GM21381 (cell line): ENCODE measurements around the gene NRSN2.
A peak's percentile ranks its signal among the peaks of the same experiment; 100 is the strongest.
"Not testable (repeated sequence)": the region's sequence is repeated elsewhere in the genome, so short reads cannot be mapped to it uniquely, and the experiment has no call there.

Source experiments
- ATAC-seq: cut with Tn5 transposase; IDR thresholded peaks from one replicate; pipeline ENCODE4 v1.9.1; 2021; ENCODE audit warnings: mild to moderate bottlenecking, moderate library complexity; ENCODE audit not compliant: unreplicated experiment

NRSN2 gene

DNA sequence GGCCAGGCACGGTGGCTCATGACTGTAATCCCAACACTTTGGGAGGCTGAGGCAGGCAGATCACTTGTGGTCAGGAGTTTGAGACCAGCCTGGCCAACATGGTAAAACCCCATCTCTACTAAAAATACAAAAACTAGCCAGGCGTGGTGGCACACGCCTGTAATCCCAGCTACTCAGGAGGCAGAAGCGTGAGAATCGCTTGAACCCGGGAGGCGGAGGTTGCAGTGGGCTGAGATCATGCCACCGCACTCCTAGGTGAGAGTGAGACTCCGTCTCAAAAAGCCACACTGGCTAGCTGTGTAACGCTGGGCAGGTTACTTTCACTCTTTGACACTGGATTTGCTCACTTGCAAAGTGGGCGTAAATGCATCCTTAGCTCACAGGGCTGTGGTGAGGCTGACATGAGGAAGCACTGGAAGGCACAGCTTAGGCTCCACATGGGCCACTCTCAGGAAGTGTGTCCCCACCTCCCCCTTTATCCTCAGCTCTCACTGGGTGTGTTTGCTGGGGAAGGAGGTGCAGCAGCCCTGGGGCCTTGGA lies 25.7 kb downstream of the NRSN2 start:
- not testable (repeated sequence) for ATAC-seq

- ATAC-seq: no peak
Observed at GRCh38 chr20:373171-373890, 26.4 kb downstream of the NRSN2 start.

GRCh38 chr20:375265-375889 lies 28.5 kb downstream of the NRSN2 start:
- ATAC-seq: no peak

- ATAC-seq: no peak
Observed at GRCh38 chr20:376089-376488, 29.2 kb downstream of the NRSN2 start.

GRCh38 chr20:376750-377149 lies 29.8 kb downstream of the NRSN2 start:
- no peak for ATAC-seq

DNA sequence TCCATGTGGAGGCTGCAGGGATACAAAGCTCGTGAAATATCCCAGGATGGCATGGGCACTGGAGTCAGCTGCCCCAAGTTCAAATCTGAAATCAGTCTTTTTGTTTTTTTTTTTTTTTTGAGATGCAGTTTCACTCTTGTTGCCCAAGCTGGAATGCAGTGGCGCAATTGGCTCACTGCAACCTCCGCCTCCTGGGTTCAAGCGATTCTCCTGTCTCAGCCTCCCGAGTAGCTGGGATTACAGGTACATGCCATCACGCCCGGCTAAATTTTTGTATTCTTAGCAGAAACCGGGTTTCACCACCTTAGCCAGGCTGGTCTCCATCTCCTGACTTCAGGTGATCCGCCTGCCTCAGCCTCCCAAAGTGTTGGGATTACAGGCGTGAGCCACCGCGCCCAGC lies 30.7 kb downstream of the NRSN2 start:
- ATAC-seq: not testable (repeated sequence)

DNA sequence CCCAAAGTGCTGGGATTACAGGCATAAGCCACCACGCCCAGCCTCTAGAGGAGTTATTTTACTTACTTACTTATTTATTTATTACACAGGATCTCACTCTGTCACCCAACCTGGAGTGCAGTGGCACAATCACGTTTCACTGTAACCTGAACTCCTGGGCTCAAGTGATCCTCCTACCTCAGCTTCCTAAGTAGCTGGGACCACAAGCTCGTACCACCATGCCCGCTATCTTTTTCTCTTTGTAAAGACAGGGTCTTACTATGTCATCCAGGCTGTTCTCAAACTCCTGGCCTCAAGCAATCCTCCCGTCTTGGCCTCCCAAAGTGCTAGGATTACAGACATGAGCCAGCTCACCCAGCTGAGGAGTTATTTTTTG lies 32.0 kb downstream of the NRSN2 start:
- ATAC-seq: no peak

DNA sequence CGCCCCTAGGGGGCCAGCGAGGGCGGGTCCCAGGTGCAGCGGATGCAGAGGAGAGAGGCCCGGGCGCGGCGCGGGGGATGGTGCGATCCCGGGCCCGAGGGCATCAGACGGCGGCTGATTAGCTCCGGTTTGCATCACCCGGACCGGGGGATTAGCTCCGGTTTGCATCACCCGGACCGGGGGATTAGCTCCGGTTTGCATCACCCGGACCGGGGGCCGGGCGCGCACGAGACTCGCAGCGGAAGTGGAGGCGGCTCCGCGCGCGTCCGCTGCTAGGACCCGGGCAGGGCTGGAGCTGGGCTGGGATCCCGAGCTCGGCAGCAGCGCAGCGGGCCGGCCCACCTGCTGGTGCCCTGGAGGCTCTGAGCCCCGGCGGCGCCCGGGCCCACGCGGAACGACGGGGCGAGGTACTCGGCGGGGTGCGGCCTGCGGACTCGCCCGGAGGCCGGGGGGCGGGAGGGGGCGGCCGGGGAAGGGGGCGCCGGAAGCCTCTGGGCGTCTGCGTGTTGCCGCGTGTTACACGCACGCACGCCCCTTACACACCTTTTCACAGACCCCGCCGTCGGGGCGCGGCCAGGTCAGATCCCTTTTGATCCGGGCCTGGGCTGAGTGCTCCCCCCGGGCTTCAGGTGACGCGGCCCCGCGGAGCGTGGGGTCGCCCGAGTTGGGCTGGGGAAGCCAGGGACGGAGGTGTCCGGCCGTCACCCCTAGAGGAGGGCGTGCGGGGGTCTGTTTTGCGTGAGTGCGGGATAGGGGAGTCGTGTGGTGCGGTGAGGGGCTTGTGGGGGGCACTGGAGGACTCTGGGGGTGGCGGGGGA lies 34.1 kb downstream of the NRSN2 start:
- ATAC-seq: peak; percentile 57

DNA sequence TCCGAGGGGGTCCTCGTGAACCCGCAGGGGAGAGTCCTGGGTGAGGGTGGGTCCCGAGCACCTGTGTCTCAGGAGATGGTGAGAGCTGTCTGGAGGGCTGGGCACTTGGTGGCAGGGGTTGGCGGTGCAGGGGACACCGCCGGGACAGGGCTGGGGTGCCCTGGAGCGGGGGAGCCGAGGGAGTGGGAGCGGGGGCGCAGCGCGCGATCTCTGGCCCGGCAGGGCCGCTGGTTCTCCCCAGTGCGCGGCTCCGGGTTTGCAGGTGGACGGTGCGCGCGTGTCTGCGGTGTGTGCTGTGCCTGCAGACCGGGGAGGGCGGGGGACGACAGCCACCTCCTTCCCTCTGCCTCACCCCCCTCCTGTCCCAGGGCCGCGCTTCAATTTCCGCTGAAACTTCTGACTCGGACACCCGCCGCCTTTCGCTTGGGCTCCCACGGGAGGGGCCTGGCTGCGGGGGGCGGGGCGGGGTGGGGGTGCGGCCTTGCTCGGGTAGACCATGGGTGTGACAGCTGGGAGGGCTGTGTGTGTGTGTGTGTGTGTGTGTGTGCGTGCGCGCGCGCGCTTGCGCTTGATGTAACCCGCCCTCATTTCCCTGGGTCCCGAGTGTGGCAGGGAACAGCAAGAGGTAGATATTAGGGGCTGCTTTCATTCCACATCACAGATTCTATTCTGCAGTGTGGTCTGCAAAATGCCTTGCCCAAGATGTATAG lies 34.8 kb downstream of the NRSN2 start:
- ATAC-seq: peak; percentile 58

DNA sequence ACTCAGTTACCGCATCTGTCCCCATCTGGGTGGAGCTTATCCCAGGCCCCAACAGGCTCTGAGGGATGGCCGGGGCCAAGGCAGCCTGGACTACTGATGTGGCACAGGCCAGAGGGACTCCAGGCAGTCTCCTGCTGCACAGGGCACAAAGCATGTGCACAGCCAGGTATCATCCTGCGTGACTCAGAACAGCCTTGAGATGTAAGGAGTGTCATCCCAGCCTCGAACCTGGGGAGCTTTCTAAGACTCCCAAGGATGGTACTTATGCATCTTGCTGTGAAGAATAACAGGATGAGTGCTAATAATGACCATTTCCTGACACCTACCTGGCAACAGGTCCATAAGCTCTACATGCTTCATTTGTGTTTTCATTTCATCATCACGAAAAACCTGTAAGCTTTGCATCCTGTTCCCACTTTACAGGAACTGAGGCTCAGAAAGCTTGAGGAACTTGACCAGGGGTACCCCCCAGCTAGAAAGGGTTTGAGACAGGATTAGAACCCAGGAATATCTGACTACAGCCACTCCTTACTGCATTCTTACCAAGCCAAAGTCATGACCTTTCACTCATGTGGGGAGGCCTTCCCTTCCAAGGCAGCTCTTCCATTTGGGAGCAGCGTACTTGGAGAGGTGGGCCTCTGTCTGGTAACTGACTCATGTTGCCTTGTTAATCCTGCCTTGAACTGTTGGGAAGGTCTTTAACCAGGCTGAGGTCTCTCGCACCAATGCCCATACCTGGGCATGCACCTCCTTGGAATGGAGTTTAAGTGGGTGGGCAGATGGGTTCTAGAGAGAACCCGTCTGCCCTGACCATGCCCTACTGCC lies 35.6 kb downstream of the NRSN2 start:
- peak; percentile 11 for ATAC-seq

DNA sequence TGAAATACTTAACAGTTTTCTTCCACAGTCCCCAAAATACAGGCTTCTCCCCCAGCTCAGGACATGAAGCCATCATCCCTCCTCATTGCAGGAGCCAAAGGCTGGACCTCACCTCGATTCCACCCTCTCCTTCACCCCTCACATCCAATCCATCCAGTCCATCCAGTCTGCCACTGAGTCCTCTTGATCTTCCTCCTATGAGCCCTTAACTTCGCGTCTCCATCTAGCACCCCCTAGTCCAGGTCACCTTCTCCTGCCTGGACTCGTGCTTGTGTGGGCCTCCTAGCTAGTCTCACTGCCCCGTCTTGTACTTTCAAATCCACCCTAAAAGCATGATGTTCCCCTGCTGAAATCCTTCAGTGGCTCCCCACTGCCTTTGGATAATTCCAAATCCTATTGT lies 37.0 kb downstream of the NRSN2 start:
- ATAC-seq: no peak

DNA sequence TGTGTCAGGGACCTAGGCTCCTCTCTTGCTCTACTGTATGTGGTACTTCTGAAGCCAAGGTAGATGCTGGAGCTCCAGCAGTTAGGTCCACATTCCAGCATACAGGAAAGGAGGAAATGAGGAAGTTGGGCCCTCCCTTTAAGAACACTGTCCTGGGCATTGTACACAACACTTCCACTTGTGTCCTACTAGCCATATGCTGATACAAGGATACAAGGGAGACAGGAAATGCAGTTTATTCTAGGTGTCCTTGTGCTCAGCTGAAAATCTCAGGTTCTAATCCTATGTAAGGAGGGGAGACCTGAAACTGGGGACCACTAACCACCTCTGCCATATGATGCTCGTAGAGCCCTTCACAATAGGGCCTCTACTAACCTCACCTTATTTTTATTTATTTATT lies 37.8 kb downstream of the NRSN2 start:
- no peak for ATAC-seq

- ATAC-seq: no peak
Observed at GRCh38 chr20:385448-385847, 38.5 kb downstream of the NRSN2 start.

- not testable (repeated sequence) for ATAC-seq
Observed at GRCh38 chr20:386634-387033, 39.7 kb downstream of the NRSN2 start.

GRCh38 chr20:387520-387919 lies 40.6 kb downstream of the NRSN2 start:
- ATAC-seq: no peak

GRCh38 chr20:388034-388994 lies 41.4 kb downstream of the NRSN2 start:
- ATAC-seq: no peak

DNA sequence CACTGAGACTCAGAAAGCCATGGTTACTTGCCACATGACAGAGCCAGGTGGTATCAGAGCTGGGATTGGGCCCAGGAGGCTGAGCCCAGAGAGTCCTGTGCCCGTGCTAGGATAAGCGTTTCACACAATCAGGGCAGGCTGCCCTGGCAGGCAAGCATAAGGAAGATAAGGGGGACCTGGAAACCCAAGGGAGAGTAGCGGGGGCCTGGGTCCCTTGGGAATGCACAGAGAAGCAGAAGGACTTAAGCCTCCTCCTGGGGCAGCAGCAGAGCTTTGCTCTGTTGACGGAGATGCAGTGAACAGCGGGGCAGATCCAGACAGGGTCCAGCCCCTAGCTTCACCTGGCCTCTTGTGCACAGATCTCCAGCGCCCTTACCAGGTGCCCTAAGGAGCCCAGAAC lies 42.3 kb downstream of the NRSN2 start:
- no peak for ATAC-seq

DNA sequence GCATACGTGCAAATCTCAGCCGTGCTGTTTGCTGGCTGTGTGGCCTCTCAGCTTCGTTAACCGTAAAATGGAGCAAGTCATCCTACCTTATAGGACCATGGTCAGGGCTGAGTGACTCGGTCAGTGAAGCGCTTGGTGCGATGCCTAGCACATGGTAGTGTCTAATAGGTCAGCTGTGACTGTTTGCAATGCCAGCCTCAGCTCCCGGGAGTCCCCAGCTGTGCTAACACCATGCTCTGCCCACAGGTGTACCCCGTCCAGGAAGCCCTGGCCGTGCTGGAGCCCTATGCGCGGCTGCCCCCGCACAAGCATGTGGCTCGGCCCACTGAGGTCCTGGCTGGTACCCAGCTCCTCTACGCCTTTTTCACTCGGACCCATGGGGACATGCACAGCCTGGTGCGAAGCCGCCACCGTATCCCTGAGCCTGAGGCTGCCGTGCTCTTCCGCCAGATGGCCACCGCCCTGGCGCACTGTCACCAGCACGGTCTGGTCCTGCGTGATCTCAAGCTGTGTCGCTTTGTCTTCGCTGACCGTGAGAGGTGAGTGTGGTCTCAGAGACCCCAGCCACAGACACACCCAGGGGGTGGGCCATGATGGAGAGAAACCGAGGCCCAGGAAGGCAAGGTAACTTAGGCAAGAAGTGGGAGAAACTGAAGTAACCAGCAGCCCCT lies 44.3 kb downstream of the NRSN2 start:
- no peak for ATAC-seq
